SK-N-SH treated with all-trans-retinoic acid at 6 μM for 48 hours (cell line): Measurements from ENCODE around the gene NADSYN1.

Source experiments
- ATAC-seq: fragments of 200-7000 bp; cut with Tn5 transposase; 3 replicates; pipeline ENCODE4 v1.9.1; 2020; ENCODE audit warnings: mild to moderate bottlenecking, moderate library complexity
- ARNTL ChIP-seq: fragments of 450-650 bp; formaldehyde crosslinking; IDR thresholded peaks from 2 replicates; pipeline ENCODE4 v1.5.0; 2020; ENCODE audit warnings: low read depth, mild to moderate bottlenecking, moderate library complexity, borderline replicate concordance
- ESRRG ChIP-seq: fragments of 250-450 bp; sonication (Bioruptor Pico); IDR thresholded peaks from 2 replicates; pipeline ENCODE4 v1.6.1; 2021; ENCODE audit warnings: mild to moderate bottlenecking
- GLIS3 ChIP-seq: fragments of 250-450 bp; sonication (Bioruptor Pico); IDR thresholded peaks from 2 replicates; pipeline ENCODE4 v1.5.0; 2020; ENCODE audit warnings: mild to moderate bottlenecking, moderate library complexity
- ISL1 ChIP-seq: fragments of 250-450 bp; sonication (Bioruptor Pico); IDR thresholded peaks from 2 replicates; pipeline ENCODE4 v2.1.2; 2022; ENCODE audit warnings: mild to moderate bottlenecking, moderate library complexity
- OSR1 ChIP-seq: fragments of 250-450 bp; sonication (Bioruptor Pico); IDR thresholded peaks from 2 replicates; pipeline ENCODE4 v1.8.0; 2022; ENCODE audit warnings: moderate library complexity, mild to moderate bottlenecking, inconsistent platforms
- PPARA ChIP-seq: fragments of 250-450 bp; sonication (Bioruptor Pico); IDR thresholded peaks from 2 replicates; pipeline ENCODE4 v1.5.0; 2020; ENCODE audit warnings: mild to moderate bottlenecking, borderline replicate concordance
- RARB ChIP-seq: fragments of 250-450 bp; sonication (Bioruptor Pico); IDR thresholded peaks from 2 replicates; pipeline ENCODE4 v1.8.0; 2021; ENCODE audit warnings: mild to moderate bottlenecking, moderate library complexity
- SNAI2 ChIP-seq: fragments of 250-450 bp; sonication (Bioruptor Pico); IDR thresholded peaks from 2 replicates; pipeline ENCODE4 v1.5.0; 2020; ENCODE audit warnings: mild to moderate bottlenecking, moderate library complexity
- TCF4 ChIP-seq: fragments of 250-450 bp; sonication (Bioruptor Pico); IDR thresholded peaks from 2 replicates; pipeline ENCODE4 v1.8.0; 2021; ENCODE audit warnings: mild to moderate bottlenecking, moderate library complexity, borderline replicate concordance
- ZC3H10 ChIP-seq: fragments of 250-450 bp; sonication (Bioruptor Pico); IDR thresholded peaks from 2 replicates; pipeline ENCODE4 v1.5.1; 2021; ENCODE audit warnings: mild to moderate bottlenecking, moderate library complexity
- ZFP3 ChIP-seq: fragments of 250-450 bp; sonication (Bioruptor Pico); IDR thresholded peaks from 2 replicates; pipeline ENCODE4 v1.5.0; 2020; ENCODE audit warnings: mild to moderate bottlenecking, moderate library complexity
- ZFP30 ChIP-seq: fragments of 450-650 bp; formaldehyde crosslinking; IDR thresholded peaks from 2 replicates; pipeline ENCODE4 v1.5.0; 2022; ENCODE audit warnings: mild to moderate bottlenecking, moderate library complexity
- ZNF8 ChIP-seq: fragments of 450-650 bp; formaldehyde crosslinking; IDR thresholded peaks from 2 replicates; pipeline ENCODE4 v1.5.0; 2020; ENCODE audit warnings: mild to moderate bottlenecking, moderate library complexity
- TF ChIP-seq, protein P1 (sequence below): fragments of 250-450 bp; sonication (Bioruptor Pico); IDR thresholded peaks from 2 replicates; pipeline ENCODE4 v1.5.0; 2020; ENCODE audit warnings: mild to moderate bottlenecking, moderate library complexity
- TF ChIP-seq, protein P2 (sequence below): fragments of 250-450 bp; sonication (Bioruptor Pico); IDR thresholded peaks from 2 replicates; pipeline ENCODE4 v1.5.1; 2021; ENCODE audit warnings: mild to moderate bottlenecking, moderate library complexity
- TF ChIP-seq, protein P3 (sequence below): fragments of 250-450 bp; sonication (Bioruptor Pico); IDR thresholded peaks from 2 replicates; pipeline ENCODE4 v1.8.0; 2020; ENCODE audit warnings: mild to moderate bottlenecking, moderate library complexity, borderline replicate concordance
- TF ChIP-seq, protein P4 (sequence below): fragments of 250-450 bp; sonication (Bioruptor Pico); IDR thresholded peaks from 2 replicates; pipeline ENCODE4 v1.5.1; 2020; ENCODE audit warnings: low read depth, mild to moderate bottlenecking, moderate library complexity

Gene NADSYN1

DNA sequence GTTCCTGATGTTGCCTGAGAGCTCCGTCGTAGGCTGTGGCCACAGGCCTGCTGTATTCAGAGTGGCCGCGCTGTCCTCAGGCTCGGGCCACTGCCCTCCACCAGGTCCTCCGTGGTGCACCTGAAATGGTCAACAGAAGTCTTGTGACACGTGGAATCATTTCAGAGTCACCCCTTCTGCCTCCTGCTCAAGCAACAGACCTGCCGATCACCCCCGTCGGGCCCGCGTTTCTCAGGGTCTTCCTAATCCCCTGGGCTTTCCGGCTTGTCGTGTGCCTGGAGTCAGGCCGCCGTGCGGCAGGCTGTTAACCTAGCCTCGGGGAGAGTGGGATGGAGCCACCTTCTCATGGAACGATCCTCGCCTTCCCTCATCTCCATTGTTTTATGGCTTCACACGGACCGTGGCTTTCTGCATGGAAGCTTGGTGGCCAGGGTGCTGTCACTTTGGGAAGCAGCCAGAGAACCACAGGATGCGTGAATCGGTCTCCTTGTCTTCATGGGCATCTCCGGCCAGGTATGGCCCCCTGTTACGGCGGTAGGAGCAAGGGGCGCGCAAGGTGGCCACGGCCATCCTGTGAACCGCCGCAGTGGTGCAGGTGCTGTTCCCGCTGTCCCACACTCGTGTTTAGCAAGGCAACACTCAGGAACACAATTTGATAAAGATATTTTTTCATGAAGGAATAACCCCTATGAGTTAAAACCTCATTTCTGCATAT, 24.1 kb downstream of the NADSYN1 start (continued):
- TF ChIP-seq, protein P1, sequence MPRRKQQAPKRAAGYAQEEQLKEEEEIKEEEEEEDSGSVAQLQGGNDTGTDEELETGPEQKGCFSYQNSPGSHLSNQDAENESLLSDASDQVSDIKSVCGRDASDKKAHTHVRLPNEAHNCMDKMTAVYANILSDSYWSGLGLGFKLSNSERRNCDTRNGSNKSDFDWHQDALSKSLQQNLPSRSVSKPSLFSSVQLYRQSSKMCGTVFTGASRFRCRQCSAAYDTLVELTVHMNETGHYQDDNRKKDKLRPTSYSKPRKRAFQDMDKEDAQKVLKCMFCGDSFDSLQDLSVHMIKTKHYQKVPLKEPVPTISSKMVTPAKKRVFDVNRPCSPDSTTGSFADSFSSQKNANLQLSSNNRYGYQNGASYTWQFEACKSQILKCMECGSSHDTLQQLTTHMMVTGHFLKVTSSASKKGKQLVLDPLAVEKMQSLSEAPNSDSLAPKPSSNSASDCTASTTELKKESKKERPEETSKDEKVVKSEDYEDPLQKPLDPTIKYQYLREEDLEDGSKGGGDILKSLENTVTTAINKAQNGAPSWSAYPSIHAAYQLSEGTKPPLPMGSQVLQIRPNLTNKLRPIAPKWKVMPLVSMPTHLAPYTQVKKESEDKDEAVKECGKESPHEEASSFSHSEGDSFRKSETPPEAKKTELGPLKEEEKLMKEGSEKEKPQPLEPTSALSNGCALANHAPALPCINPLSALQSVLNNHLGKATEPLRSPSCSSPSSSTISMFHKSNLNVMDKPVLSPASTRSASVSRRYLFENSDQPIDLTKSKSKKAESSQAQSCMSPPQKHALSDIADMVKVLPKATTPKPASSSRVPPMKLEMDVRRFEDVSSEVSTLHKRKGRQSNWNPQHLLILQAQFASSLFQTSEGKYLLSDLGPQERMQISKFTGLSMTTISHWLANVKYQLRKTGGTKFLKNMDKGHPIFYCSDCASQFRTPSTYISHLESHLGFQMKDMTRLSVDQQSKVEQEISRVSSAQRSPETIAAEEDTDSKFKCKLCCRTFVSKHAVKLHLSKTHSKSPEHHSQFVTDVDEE (CRISPR knock-in tag) = no peak
- TF ChIP-seq ARNTL (CRISPR knock-in tag) = no peak
- TF ChIP-seq TCF4 = no peak
- TF ChIP-seq GLIS3 (CRISPR knock-in tag) = no peak
- no peak for TF ChIP-seq PPARA (CRISPR knock-in tag)
- TF ChIP-seq RARB (CRISPR knock-in tag) = no peak
- TF ChIP-seq, protein P2, sequence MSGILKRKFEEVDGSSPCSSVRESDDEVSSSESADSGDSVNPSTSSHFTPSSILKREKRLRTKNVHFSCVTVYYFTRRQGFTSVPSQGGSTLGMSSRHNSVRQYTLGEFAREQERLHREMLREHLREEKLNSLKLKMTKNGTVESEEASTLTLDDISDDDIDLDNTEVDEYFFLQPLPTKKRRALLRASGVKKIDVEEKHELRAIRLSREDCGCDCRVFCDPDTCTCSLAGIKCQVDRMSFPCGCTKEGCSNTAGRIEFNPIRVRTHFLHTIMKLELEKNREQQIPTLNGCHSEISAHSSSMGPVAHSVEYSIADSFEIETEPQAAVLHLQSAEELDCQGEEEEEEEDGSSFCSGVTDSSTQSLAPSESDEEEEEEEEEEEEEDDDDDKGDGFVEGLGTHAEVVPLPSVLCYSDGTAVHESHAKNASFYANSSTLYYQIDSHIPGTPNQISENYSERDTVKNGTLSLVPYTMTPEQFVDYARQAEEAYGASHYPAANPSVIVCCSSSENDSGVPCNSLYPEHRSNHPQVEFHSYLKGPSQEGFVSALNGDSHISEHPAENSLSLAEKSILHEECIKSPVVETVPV = no peak

DNA sequence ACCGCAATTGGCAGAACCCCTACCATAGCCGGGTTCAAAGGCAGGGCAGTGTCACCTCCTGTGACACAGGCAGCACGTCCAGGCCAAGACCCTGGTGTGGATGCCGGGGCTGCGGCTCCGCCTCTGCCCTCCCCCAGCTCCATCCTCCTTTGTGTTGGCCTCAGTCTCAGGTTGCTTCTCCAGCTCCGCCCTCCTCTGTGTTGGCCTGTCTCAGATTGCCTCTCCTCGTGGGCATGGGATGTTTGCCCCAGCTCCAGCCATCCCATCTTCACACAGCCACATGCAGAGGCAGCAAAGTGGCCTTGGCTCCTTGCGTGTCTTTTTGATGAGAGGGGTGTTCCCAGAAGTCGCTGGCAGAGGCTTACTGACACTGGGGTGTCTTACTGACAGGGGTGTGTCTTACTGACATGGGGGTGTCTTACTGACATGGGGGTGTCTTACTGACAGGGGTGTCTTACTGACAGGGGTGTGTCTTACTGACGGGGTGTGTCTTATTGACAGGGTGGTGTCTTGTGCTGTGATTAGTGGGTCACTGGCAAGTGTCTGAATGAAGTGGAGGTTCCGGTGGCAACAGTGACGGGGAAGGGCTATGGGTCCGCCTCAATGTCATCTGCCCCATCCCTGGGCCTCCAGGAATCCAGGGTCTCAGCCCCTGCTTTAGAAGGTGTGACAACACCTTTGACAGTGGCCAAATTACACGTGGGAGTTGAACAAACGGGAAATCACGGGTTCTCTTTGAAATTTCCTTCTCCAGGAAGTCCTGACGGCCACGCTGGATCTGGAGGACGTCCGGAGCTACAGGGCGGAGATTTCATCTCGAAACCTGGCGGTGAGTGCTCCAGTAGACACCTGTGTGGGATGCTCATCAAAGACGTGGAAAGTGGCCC, 24.9 kb downstream of the NADSYN1 start:
- no peak; the same call in 2 of the 3 replicates for ATAC-seq
- TF ChIP-seq SNAI2 (CRISPR knock-in tag) (no peak), ZFP3 (CRISPR knock-in tag) (no peak), GLIS3 (CRISPR knock-in tag) (no peak), PPARA (CRISPR knock-in tag) (no peak), ISL1 (no peak), OSR1 (CRISPR knock-in tag) (no peak), RARB (CRISPR knock-in tag) (no peak)
- TF ChIP-seq, protein P1 (CRISPR knock-in tag) = no peak
- TF ChIP-seq, all 23 proteins: peak for 0

DNA sequence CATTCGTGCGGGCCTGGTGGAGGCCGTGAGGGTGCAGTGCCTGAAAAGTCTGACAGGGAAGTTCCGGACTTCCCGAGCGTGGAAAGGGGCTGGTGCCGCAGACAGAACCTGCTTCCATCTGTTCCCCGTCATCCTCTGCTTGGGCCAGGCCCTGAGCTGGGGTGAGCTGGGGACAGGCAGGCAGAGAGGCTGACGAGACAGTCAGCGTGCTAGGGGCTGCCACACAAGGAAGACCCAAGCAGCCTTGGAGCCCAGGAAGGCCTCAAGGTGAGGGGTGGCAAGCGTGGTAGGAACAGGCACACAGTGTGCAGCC, 25.5 kb downstream of the NADSYN1 start:
- ATAC-seq = no peak
- TF ChIP-seq ZC3H10 (CRISPR knock-in tag) (no peak), SNAI2 (CRISPR knock-in tag) (no peak), ZNF8 (no peak), ARNTL (CRISPR knock-in tag) (no peak), ZFP30 (CRISPR knock-in tag) (no peak), ZFP3 (CRISPR knock-in tag) (no peak), GLIS3 (CRISPR knock-in tag) (no peak), ESRRG (CRISPR knock-in tag) (no peak)
- TF ChIP-seq, protein P3, sequence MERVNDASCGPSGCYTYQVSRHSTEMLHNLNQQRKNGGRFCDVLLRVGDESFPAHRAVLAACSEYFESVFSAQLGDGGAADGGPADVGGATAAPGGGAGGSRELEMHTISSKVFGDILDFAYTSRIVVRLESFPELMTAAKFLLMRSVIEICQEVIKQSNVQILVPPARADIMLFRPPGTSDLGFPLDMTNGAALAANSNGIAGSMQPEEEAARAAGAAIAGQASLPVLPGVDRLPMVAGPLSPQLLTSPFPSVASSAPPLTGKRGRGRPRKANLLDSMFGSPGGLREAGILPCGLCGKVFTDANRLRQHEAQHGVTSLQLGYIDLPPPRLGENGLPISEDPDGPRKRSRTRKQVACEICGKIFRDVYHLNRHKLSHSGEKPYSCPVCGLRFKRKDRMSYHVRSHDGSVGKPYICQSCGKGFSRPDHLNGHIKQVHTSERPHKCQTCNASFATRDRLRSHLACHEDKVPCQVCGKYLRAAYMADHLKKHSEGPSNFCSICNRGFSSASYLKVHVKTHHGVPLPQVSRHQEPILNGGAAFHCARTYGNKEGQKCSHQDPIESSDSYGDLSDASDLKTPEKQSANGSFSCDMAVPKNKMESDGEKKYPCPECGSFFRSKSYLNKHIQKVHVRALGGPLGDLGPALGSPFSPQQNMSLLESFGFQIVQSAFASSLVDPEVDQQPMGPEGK (CRISPR knock-in tag) = no peak
- TF ChIP-seq, protein P4, sequence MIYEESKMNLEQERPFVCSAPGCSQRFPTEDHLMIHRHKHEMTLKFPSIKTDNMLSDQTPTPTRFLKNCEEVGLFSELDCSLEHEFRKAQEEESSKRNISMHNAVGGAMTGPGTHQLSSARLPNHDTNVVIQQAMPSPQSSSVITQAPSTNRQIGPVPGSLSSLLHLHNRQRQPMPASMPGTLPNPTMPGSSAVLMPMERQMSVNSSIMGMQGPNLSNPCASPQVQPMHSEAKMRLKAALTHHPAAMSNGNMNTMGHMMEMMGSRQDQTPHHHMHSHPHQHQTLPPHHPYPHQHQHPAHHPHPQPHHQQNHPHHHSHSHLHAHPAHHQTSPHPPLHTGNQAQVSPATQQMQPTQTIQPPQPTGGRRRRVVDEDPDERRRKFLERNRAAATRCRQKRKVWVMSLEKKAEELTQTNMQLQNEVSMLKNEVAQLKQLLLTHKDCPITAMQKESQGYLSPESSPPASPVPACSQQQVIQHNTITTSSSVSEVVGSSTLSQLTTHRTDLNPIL = no peak
